AG04449 (cell line): Measurements from ENCODE around the gene NR2E3.

ENCODE experiments used
- CTCF ChIA-PET: fragments of 350-600 bp; formaldehyde crosslinking; extraction: SDS; loops from one replicate; lab custom pipeline; 2021; ENCODE audit warnings: antibody characterized with exemption; lab: Yijun Ruan, JAX
- POLR2A ChIA-PET: fragments of 400-600, 350-600 bp; formaldehyde crosslinking; extraction: SDS; loops from one replicate; lab custom pipeline; 2020; ENCODE audit warnings: antibody characterized with exemption, inconsistent platforms; lab: Yijun Ruan, JAX
- DNase-seq: peaks from one replicate; pipeline ENCODE4 v3.0.0-alpha.2; 2010; ENCODE audit warnings: low read depth, low spot score
- H3K4me3 ChIP-seq: 2 replicates; pipeline ENCODE4 v1.5.1; 2011; ENCODE audit warnings: low read depth, mild to moderate bottlenecking, control low read depth, low read length
- TF ChIP-seq, protein P1 (sequence below): IDR thresholded peaks from one replicate; pipeline ENCODE4 v1.5.1; 2011; ENCODE audit warnings: mild to moderate bottlenecking, moderate library complexity, low read length, control low read depth, inconsistent platforms; ENCODE audit not compliant: insufficient read depth; ENCODE audit errors: missing control alignments

NR2E3 gene

DNA sequence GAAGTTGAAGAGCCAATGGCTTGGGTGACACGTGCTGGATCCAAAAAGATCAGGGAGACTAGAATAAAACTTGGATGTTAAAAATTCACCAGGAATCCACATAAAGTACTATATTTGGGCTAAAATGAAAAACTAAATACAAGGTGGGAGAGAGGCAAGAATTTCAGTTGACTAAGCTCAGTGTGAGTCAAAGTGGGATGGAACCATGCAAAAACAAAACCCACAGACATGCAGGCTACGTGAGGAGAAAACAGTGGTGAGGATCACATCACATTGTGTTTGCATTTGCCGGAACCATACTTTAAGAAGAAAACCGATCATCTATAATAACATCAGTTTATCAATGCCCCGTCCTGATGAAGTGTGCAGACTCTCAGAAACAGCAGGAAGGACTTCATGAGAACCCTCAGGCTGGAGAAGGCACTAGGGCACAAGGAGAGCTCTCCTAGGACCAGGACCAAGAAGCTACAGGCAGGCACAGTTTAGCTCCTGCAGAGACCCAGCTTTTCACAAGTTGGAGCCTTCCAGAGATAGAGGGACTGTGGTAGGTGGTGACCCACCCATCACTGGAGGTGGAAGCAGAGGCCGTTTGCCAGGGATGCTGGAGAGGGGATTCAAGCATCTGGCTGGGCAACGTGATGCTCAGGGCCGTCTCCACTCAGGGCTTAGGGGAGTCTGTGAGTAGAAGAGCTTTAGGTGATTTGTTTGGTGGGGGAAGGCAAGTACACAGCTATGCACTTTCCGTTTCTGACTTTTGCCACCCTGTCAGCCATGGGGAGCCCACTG is 29.0 kb upstream of the NR2E3 start:
- ChIA-PET POLR2A (interaction anchor here (1.1 kb wide), 1 partner anchor 10 kb away, joined by 5 read pairs; no protein-coding TSS in a partner anchor), CTCF (interaction anchor here (0.6 to 5.0 kb wide), 18 partner anchors 9 to 907 kb away, joined by 3 to 59 read pairs (median 4); no protein-coding TSS in a partner anchor)
- TF ChIP-seq, protein P1, sequence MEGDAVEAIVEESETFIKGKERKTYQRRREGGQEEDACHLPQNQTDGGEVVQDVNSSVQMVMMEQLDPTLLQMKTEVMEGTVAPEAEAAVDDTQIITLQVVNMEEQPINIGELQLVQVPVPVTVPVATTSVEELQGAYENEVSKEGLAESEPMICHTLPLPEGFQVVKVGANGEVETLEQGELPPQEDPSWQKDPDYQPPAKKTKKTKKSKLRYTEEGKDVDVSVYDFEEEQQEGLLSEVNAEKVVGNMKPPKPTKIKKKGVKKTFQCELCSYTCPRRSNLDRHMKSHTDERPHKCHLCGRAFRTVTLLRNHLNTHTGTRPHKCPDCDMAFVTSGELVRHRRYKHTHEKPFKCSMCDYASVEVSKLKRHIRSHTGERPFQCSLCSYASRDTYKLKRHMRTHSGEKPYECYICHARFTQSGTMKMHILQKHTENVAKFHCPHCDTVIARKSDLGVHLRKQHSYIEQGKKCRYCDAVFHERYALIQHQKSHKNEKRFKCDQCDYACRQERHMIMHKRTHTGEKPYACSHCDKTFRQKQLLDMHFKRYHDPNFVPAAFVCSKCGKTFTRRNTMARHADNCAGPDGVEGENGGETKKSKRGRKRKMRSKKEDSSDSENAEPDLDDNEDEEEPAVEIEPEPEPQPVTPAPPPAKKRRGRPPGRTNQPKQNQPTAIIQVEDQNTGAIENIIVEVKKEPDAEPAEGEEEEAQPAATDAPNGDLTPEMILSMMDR: no peak
- peak; percentile 14 for DNase-seq
- no peak overlapping the region for H3K4me3 ChIP-seq

DNA sequence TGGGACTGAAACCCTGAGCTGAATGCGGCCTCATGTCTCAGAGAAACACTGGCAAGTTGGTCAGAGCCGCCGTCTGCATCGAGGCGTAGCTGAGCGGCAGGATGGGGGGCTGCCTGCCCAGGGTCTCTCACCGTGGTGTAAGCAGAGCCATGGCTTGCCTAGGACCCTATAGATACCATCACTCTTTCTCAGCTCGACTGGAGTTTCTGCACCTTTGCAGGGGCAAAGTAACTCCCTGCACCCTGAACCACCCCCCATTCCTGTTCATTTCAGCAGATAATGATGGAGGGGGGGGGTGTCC is 28.4 kb upstream of the NR2E3 start:
- H3K4me3 ChIP-seq: no peak overlapping the region
- CTCF ChIA-PET: interaction anchor here (0.9 to 5.0 kb wide), 9 partner anchors 8 to 374 kb away, joined by 3 to 59 read pairs (median 17); no protein-coding TSS in a partner anchor
- TF ChIP-seq, protein P1: no peak
- POLR2A ChIA-PET: interaction anchor here (1.1 kb wide), 1 partner anchor 9 kb away, joined by 5 read pairs; no protein-coding TSS in a partner anchor
- DNase-seq: no peak

DNA sequence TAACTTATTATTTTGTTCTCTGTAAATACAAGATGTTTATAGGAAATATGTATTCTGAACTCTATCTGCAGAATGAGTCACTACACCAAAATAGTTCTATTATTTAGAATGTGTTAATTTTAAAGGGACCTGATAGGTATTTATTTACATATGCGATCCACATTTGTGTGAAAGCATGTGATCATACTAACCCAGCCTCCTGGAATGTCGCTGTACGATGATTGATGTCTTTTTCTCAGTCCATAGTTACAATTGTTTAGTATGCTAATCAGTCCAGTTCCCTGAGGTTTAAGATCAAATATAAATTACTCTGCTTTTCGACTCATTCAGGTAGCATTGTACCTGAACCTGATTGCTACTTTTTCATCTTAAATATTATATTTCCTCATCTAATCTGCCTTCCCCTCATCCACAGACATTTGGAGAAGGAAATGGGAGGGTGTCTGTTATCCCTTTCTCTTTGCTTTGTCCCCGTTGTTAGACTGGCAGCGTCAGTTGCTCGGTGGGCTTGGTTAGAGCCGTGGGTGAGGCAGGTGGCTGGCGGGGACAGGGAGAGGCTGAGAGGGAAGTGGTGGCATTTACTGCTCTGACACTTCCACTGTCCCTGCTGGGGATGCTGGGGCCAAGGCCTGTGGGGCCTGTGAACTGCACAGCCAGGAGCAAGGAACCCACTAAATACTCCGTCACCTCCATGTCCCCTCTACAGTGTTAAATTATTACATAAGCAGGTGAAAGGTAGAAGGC is 27.8 kb upstream of the NR2E3 start:
- DNase-seq: no peak
- TF ChIP-seq, protein P1: no peak
- H3K4me3 ChIP-seq: no peak overlapping the region
- POLR2A ChIA-PET: no interaction called here
- CTCF ChIA-PET: interaction anchor here (1.6 to 5.0 kb wide), 3 partner anchors 30 to 39 kb away, joined by 10 to 59 read pairs (median 27); no protein-coding TSS in a partner anchor

DNA sequence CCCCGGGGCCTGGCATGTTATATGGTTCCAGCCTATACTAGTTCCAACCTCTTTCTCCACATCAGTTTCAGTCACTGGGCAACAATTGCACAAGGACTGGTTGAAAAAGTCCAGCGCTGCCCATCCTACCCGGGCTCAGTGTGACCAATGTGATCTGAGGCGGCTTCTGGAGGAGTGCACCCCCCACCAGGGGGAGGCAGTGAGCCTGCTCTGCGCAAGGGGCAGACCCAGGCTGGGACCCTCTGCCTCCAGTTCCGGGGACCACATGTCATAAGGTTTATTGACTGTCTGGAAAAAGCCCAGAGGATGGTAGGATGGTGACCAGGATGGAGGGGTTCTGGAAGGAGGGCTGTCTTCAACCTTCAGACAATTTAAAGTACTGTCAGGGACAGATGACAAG is 25.6 kb upstream of the NR2E3 start:
- ChIA-PET POLR2A (no interaction called here), CTCF (interaction anchor here (0.7 to 2.2 kb wide), 5 partner anchors 13 to 334 kb away, joined by 3 to 12 read pairs (median 5); no protein-coding TSS in a partner anchor)
- no peak for DNase-seq
- TF ChIP-seq, protein P1: peak; percentile 27
- H3K4me3 ChIP-seq: no peak overlapping the region

DNA sequence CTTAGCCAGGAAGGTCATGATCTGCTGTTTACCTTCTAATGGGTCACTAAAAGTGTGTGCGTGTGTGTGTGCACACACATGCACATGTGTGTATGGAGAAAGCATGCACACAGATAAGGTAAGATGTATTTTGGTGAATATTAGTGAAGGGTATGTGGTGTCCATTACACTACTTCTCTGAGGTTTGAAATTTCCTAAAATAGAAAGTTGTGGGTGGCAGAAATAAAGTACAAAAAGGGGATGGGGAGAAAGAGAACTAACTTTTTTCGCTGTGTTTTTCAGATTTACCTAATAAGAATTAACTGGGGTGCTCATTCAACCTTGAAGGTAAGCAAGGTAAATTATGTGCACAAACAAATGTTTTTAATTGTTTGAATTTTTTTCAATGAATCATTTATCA is 24.4 kb upstream of the NR2E3 start:
- POLR2A ChIA-PET: no interaction called here
- DNase-seq: no peak
- CTCF ChIA-PET: interaction anchor here (6.9 kb wide), 1 partner anchor 16 kb away, joined by 45 read pairs; no protein-coding TSS in a partner anchor
- no peak overlapping the region for H3K4me3 ChIP-seq
- TF ChIP-seq, protein P1: no peak
